ENCODE results near the gene SH3RF1. TPM values are rescaled to one million over a fixed set of nuclear protein-coding genes. Genes with fewer than 3 reads are reported as not detected.

SH3RF1 gene
- total and polyA plus RNA-seq, 2 of the 8 experiments (the other 6 are each of a cell fraction or from before 2014, with no cell fraction given) = 6.9 to 15.1 TPM

DNA sequence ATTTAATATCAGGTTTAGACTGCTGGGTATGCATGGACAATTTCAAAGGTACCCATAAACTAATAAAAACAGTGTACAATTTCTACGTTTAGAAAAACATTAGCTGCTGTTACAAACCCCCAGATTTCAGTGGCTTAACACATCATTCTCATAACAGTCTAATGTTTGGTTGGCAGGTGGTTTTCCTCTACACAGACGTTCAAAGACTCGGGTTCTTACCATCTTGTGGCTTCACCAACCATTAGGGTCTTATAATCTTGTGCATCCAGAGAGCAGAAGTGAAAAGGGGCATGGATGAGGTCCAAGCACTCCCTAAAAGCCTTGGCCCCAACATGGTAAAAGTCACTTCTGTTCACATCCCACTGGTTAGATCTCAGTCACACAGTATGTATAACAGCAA lies 71.6 kb downstream of the SH3RF1 start:
- Histone ChIP-seq H2BK5ac (ENCODE audit: low read depth, low read length) (no peak overlapping the region), H3K56ac (replicated peaks; ENCODE audit: insufficient read length, low read depth, low read length) (no peak overlapping the region), H3K36me3 (ENCODE audit: control insufficient read depth in 2 of 4, insufficient read depth in 4 of 4, low read length in 3 of 4) (no peaks in the 10 kb centered on the region), H4K5ac (ENCODE audit: insufficient read length, low read depth, low read length) (no peak overlapping the region), H3K4me2 (ENCODE audit: insufficient read depth in 1 of 2, low read depth in 2 of 2, low read length in 2 of 2) (no peak overlapping the region), H2BK20ac (ENCODE audit: low read length) (no peak overlapping the region), H4K91ac (replicated peaks; ENCODE audit: insufficient read length, low read length) (no peak overlapping the region), H3K27ac (ENCODE audit: low read depth, low read length) (no peak overlapping the region), H2BK15ac (ENCODE audit: low read length) (no peak overlapping the region), H2AFZ (ENCODE audit: low read length) (no peak overlapping the region), H4K8ac (ENCODE audit: extremely low read depth, insufficient read depth, low read length) (no peak overlapping the region), H2BK120ac (replicated peaks; ENCODE audit: low read depth, low read length) (no peak overlapping the region), H3K23me2 (ENCODE audit: low read depth, low read length) (no peaks in the 10 kb centered on the region), H3K14ac (ENCODE audit: insufficient read length) (no peak overlapping the region), H3K4me3 (ENCODE audit: extremely low read depth in 1 of 4, insufficient read depth in 2 of 4, low read depth in 3 of 4, low read length in 4 of 4) (no peak overlapping the region), H3K4me1 (replicated peaks in 1 of 4; ENCODE audit: control insufficient read depth in 3 of 4, insufficient read depth in 4 of 4, low read length in 3 of 4) (peaks cover 0 to 3% (median 0%) of the 10 kb centered on the region in 4 experiments; a peak in 1 of 7 replicates), H3K18ac (ENCODE audit: extremely low read depth, low read length) (no peak overlapping the region), H3K79me1 (ENCODE audit: low read depth, low read length) (no peaks in the 10 kb centered on the region), H3K4ac (replicated peaks; ENCODE audit: insufficient read length, low read depth, low read length) (no peak overlapping the region), H2AK5ac (ENCODE audit: low read depth, low read length) (no peak overlapping the region), H2BK12ac (ENCODE audit: low read depth, low read length) (no peak overlapping the region), H3K23ac (ENCODE audit: insufficient read length) (no peak overlapping the region), H4K20me1 (replicated peaks in 1 of 2; ENCODE audit: control insufficient read depth in 1 of 2, insufficient read depth in 2 of 2, low read length in 2 of 2) (no peaks in the 10 kb centered on the region), H3K9me3 (ENCODE audit: insufficient read depth in 2 of 2, low read depth in 1 of 2, low read length in 1 of 2) (no peaks in the 10 kb centered on the region), H3K79me2 (ENCODE audit: control insufficient read depth in 1 of 2, insufficient read depth in 2 of 2, low read length in 2 of 2) (0 out of 4 replicates have a peak, but pooled peaks cover 0 to 3% of the 10 kb centered on the region in 2 experiments), H3K27me3 (replicated peaks in 1 of 4; ENCODE audit: control insufficient read depth in 3 of 4, extremely low read depth in 1 of 4, insufficient read depth in 3 of 4, low read length in 3 of 4) (no peaks in the 10 kb centered on the region), H3K9ac (replicated peaks in 1 of 4; ENCODE audit: extremely low read depth in 1 of 4, low read depth in 3 of 4, low read length in 3 of 4) (no peak overlapping the region)
- DNase-seq (ENCODE audit: low read depth in 1 of 2, low spot score in 2 of 2) (no peak), FAIRE-seq (no peak)
- CTCF ChIA-PET (ENCODE audit: partially characterized antibody) = no interaction called here
- TF ChIP-seq, protein P1, sequence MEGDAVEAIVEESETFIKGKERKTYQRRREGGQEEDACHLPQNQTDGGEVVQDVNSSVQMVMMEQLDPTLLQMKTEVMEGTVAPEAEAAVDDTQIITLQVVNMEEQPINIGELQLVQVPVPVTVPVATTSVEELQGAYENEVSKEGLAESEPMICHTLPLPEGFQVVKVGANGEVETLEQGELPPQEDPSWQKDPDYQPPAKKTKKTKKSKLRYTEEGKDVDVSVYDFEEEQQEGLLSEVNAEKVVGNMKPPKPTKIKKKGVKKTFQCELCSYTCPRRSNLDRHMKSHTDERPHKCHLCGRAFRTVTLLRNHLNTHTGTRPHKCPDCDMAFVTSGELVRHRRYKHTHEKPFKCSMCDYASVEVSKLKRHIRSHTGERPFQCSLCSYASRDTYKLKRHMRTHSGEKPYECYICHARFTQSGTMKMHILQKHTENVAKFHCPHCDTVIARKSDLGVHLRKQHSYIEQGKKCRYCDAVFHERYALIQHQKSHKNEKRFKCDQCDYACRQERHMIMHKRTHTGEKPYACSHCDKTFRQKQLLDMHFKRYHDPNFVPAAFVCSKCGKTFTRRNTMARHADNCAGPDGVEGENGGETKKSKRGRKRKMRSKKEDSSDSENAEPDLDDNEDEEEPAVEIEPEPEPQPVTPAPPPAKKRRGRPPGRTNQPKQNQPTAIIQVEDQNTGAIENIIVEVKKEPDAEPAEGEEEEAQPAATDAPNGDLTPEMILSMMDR (IDR thresholded peaks at IDR 0.05; ENCODE audit: control extremely low read depth in 1 of 3, insufficient read depth in 1 of 3, low read depth in 1 of 3, low read length in 3 of 3) = no peak
- TF ChIP-seq NRF1 (IDR thresholded peaks at IDR 0.05; ENCODE audit: low read depth, low read length) (no peak), FOSL1 (IDR thresholded peaks at IDR 0.05; ENCODE audit: insufficient read depth, low read depth, low read length) (no peak)
- POLR2A ChIA-PET (ENCODE audit: partially characterized antibody) = no interaction called here
- 81% methylated on average over 3 of the region's 3 CpGs; no CpG with 5 or more reads in 1 of the 2 experiments for WGBS, 2 experiments (ENCODE audit: extremely low coverage in 1 of 2, insufficient coverage in 1 of 2, insufficient read length in 1 of 2, insufficient replicate concordance in 2 of 2, low coverage in 1 of 2, low lambda C conversion rate in 2 of 2, missing lambda C conversion rate in 1 of 2)
